NCI-H345 treated with DMSO at 0.1 percent for 48 hours (cell line): ENCODE measurements around the gene FOXC2.
A peak's percentile ranks its signal among the peaks of the same experiment; 100 is the strongest.

Experiments used
- DNase-seq: peaks from one replicate; lab custom pipeline; 2025; ENCODE audit not compliant: unreplicated experiment; lab: John Stamatoyannopoulos, UW

The FOXC2 gene

DNA sequence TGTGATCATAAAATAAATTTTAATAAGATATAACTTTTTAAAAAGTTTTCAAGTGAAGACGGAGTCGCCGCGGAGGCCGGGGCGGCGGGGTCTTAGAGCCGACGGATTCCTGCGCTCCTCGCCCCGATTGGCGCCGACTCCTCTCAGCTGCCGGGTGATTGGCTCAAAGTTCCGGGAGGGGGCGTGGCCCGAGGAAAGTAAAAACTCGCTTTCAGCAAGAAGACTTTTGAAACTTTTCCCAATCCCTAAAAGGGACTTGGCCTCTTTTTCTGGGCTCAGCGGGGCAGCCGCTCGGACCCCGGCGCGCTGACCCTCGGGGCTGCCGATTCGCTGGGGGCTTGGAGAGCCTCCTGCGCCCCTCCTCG, at the start of gene FOXC2:
Gene FOXC2, plus strand, starts transcription at position 229 of the 365 bp plus-strand sequence. CDS start 507 bp downstream, outside the sequence.
- DNase-seq, result no peak

DNA sequence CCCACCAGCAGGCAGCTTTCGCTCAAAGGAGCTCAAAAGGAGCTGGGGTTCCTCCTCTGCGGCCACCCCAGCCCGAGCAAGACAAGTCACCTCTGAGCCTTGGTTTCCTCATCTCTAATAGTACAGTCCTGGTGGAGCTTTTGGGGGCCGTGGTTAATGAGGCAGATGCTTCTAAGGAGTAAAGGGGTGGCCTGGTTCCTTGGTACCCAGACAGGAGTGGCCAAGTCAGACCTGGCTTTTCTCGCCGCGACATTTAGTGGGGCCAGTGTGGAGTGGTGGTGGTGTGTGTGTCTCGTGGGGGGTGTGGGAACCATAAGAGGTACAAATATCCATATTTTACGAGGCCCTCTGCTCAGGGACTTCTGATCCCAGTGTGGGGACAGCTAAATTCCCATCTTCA, 49.6 kb upstream of the FOXC2 start:
- no peak for DNase-seq

DNA sequence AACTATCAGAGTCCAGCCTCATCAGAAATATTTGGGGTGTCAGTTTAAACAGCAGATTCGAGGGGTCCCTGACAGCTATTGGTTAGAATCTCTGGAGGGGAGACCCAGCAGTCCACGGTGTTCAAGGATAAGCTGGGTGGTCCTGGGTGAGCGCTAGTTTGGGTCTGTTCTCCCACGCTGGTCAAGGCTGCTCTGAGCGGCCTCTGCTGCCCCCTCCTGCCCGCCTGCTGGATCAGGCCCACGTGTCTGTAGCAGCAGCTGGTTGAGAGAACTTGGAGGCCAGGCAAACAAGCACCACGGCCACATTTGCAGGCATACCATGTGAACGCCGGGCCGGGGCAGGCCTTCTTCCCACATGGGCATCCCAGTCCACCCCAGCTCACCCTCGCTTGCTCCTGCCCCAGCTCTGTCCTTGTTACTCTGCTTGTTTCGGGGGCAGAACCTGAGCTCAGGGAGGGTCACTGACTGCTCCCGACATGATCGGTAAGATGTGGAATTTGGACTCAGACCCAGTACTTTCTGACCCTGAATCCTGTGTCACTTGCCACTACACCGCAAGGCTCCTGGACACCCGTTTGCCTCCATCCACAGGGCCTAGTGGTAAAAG, 48.9 kb upstream of the FOXC2 start:
- DNase-seq, result no peak

DNA sequence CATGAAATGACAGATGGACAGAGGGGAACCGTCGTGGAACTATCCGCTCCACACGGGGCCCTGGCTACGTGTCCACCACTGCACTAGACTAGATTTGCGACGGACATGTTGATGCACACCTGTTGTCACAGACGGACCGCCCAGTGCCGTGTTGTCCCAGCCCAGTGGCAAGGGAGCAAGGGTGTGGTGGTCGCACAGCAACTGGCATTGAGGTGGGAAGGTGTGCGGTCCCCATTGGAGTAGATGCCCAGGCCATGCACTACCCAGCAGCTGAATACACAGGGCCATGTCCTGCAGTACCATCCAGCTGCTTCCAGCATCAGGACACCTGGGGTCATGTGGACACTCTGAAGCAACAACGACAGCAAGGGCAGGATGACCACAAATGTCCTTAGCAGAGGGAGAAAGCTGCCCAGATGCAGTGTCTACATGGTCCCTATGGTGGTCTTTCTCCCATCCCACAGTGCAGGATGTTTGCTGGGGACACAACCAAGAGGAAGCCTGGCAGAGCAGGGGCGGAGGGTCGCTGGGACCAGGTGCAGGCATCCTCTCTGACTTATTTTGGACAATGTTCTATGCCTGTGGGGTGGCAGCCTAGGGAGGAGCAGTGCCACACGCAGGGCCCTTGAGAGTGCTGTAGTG, 47.5 kb upstream of the FOXC2 start:
- DNase-seq, result no peak

DNA sequence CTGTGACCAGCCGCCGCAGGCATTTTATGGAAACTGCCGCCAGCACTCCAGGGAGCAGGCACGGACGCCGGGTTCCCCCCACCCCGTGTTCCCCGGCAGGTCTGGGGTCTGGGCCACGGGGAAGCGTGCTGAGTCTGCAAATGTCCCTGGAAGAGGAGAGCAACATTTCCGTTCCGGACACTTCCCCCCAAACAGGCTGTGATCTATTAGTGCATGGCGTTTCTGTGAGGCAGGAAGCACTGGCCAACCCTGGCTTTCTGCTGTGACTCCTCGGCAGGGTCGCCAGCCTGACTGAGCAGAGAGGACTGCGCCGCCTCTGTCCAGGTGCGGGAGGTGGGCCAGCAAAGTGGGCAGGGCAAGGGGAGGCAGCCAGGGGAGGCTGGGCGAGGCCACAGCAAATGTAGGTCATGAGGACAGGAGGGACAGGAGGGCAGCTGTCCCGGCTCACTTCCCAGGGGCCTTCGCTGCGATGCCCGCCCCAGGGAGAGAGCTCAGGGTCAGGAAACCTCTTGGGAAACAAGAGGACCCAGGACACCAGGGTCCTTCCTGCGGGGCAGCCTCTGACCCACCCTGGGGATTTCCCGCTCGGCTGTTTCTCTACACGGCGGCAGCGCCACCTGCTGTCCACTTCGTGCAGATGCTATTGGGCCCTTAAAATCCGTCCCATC, 46.8 kb upstream of the FOXC2 start:
- DNase-seq, result peak; percentile 26

DNA sequence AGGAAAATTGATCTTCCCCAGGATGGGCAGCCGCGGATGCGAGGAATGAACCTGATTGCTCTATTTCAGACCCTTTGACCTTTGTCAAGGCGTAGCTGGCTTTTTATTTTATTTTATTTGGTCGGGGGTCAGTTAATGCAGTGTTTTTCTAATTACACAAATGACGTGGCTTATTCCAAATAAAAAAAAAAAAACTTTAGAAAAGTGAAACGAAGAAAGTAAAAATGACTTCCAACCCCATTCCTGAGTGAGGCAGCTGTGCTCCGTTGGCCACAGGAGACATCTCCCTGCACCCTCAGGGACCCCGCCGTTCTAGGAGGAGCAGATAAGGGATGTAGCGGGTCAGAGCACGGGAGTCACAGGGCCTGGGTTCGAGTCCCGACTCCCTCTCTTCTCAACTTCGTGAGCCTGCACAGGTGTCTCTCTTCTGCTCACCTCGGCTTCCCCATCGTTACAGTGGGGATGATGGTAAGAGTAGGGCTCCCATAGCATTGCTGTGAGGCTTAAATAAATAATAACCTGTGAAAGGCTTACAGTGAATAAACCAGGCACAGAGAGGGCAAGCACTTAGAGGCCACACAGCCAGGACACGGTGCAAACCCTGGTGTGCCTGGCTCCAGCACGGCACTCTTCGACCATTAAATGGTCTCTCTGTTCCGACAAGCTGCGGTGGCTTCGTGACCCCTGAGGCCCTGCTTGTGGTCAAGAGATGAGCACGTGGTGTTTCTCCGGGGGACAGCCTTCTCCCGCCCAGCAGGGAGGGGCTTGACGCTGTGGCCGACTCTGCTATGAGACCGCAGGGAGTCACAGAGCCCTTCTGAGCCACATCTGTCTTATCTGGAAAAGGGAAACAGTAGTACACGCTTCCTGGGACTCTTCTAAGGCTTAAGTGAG, 46.1 kb upstream of the FOXC2 start:
- DNase-seq, result no peak

DNA sequence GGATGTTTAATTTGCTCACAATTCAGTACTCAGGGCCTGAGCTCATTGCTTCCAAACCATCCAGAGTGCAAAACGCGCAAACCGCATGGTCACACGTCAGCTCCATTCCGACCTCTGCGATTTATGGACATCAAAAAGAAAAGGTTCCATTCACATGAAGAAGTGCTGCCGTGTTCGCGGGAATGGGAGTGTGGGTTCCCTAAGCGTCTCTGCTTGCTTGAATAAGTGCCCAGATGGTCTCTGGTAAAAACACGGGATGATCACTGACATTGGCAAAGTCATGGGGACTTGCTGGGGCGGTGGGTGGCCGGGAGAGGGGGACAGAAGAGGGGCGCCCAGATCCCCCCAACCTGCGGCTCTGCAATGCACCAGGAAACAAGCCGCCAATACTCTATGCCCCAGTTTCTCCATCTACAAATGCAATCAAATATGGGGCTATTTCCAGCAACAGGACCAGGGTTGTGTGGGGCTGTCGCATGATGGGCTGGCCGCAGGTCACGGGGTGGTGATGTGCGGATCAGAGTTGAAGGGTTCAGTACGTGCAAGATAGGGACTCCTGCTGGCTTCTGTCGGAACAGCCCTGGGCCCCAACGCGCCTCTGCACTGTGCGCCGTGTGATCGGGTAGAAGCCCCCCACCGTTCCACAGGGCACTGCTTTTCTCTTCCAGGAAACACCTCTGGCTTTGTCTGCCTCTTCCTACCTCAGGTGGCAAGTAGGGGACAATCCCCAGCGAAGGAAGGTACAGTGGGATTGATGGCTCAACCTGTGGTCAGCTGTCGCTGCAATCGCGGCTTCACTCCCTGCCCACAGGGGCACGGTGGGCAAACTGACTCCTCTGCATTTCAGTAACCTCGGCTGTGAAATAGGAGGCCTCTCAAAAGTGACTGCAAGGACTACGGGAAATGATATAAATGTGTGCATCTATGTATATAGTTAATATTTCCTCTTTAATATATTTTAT, 45.1 kb upstream of the FOXC2 start:
- DNase-seq, result no peak

DNA sequence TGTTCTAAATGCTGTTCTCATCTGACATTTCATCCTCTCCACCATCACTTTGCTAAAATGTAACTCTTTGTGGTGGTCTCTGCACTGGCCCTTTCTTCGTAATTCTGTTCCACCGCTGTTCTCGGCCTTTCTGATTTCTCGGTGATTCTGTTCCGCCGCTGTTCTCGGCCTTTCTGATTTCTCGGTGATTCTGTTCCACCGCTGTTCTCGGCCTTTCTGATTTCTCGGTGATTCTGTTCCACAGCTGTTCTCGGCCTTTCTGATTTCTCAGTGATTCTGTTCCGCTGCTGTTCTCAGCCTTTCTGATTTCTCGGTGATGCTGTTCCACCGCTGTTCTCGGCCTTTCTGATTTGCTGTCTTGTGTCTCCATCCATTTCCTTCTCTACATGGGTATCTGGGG, 44.0 kb upstream of the FOXC2 start:
- DNase-seq, result no peak

DNA sequence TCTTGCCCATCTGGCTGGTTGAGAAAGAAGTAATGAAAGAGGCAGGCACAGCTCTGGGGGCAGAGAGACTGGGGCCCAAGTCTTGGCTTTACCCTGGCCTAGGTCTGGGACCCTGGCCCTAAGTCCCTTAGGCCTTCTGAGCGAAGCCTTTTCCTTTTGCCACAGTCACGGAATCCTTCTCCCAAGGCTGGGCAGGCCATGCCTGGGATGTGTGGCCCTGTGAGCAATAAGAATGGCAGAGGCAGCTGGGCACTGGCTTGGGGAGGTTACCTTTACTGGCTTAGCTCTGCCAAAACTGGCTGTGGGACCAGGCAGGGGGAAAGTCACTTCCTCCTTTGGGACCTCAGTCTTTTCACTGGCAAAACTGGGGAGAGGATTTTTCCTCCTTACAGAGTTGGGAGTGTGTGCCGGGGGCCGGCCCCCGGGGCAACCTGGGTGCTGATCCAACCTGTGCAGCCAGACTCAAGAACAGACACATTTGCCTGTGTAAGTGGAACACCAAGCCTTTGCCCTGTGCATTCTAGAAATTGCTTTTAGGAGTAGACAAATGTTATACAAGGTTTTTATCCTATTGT, 43.4 kb upstream of the FOXC2 start:
- no peak for DNase-seq

DNA sequence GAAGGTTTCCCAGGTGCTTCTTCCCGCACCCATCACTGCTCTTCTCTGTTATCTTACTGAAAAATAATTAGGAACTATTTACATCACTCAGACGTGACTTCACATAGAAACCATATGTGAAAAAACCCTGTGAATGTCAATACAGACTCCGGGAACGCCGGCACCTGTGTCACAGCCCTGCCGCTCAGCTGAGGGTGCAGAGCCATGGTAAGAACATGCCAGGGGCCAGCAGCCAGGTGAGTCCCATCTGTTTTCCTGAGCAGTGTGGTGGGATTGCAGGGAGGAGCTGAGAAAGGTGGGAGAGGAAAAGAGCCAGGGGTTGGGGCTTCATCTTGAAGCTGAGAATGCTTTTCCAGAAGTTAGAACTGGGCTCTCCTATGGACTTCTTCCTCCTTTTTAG, 42.6 kb upstream of the FOXC2 start:
- DNase-seq, result no peak

DNA sequence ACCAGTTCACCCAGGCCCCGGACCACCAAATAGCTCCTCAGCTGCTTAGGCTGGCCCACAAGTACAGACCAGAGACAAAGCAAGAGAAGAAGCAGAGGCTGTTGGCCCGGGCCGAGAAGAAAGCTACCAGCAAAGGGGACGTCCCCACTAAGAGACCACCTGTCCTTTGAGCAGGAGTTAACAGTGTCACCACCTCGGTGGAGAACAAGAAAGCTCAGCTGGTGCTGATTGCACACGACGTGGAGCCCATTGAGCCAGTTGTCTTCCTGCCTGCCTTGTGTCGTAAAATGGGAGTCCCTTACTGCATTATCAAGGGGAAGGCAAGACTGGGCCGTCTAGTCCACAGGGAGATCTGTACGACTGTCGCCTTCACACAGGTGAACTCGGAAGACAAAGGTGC, 40.9 kb upstream of the FOXC2 start:
- no peak for DNase-seq

DNA sequence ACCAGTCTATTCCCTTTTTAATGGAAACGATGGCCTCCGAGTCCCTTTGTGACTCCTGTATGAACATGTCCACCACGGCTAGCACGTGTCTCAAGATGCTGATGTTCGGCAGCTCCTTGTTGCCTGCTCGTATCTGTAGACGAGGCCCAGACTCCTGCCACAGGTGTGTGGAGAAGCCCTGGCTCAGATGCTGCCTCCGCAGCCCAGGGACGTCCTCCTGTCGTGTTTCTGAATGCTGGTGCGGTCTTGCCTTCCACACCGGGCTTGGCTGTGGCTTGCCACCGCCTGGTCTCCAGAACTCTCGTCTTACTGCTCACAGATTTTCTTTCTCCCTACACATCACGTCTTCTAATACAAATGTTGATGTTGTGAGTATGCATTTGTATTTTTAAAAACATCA, 39.3 kb upstream of the FOXC2 start:
- DNase-seq, result no peak

DNA sequence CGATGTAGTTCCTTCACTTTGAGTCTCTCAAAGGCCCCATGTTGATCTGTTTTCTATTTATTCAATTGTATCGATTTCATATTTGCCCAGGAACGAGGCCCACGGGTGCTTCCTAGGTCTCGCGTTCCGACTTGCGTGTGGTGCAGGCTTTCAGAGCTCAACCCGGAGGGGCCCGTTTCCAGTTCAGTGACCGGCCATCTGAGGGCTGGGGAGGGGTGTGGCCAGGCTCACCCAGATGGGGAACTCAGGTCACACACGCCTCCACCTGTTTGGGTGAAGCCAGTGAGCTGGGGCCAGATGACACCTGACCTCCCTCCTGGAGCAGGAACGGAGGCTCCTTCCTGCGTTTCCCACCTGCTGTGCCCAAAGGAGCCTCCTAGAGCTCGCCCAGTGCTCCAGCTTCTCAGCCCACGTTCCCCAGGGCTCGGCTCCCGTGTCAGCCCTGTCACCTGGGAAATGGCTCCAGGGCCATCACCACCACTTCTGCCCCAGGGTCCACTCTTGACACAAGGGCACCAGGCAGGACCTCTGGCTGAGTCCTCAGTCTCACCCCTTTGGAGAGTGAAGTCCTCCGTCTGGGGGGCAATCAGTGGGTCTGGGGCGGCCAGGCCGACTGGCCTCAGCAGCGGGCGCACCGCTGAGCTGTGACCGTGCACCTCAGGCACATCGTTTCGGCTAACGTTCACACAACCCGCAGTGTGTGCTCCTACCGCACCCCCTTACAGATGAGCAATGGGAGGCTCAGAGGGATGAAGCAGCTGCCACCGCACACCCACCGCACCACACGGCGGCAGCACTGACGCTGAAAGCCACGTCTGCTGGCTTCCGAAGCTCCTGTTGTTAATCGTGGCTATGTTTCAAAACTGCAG, 38.3 kb upstream of the FOXC2 start:
- DNase-seq, result no peak

DNA sequence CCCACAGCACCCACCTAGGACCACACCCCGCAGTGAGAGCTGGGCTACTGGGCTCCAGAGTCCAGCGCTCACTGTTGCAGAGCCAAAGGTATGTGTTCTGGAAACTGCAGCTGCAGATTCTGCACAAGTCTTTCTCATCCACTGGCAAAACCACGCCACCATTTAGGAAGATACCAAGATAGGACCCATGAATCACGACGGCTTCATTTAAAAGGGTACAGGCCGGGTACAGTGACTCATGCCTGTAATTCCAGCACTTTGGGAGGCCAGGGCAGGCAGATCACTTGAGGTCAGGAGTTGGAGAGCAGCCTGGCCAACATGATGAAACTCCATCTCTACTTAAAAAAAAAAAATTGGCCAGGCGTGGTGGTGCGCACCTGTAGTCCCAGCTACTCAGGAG, 37.5 kb upstream of the FOXC2 start:
- no peak for DNase-seq

DNA sequence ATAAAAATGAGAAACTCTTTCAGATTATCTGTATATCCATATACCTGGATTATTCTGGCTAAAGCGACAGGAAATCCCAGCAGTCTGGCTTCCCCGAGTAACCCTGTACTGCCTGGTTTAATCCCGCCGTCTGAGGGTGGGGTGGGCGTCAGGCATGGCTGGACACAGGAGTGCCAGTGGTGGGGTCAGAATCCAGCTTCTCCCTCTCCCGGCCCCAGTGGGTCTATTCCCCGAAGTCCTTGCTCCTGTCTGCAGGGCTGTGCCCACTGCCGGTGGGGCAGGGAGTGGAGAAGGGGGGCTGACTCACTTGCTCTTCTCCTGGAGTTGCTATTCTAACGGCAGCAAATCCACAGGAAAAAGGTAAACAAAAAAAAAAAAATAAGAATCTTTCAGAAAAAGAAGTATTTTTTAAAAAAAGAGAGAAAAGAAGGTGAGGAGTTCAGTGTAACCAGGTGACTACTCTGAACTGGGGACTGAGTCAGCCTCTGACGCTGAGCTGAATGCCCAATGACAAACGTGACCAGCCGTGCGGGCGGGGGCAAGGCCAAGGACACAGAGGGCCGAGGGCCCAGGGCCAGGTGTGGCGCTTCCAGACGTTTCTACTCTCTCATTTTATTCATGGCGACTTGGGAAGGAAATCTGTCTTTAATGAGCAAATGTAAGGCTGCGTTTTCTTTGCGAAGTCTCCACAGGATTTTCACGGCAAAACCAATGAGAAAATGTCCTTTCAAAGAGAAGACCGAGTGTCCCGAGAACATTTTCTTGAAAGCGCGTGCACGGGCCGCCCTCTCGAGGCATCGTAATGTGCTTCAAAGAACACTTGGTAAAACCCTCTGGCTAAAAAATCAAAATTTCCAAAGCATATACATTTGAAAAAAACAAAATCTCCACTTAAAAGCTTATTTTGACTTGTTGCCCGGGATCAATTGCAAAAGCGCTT, 36.1 kb upstream of the FOXC2 start:
- DNase-seq, result no peak

DNA sequence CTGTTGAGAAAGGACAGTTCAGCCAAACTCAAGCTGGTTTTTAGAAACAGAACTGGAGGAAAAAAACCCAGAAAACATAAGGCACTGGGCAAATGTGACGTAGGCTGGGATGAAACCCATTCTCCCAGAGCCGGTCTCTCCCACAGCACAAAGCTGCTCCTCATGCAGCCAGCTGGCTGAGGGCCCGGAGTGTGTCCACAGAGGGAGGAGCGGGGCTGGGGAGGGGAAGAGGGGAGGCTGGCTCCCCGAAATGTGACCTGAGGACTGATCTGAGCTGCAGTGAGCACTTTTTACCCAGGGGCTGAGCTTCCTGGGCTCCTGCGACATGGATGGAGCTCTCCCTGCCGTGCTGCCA, 35.5 kb upstream of the FOXC2 start:
- DNase-seq, result no peak

DNA sequence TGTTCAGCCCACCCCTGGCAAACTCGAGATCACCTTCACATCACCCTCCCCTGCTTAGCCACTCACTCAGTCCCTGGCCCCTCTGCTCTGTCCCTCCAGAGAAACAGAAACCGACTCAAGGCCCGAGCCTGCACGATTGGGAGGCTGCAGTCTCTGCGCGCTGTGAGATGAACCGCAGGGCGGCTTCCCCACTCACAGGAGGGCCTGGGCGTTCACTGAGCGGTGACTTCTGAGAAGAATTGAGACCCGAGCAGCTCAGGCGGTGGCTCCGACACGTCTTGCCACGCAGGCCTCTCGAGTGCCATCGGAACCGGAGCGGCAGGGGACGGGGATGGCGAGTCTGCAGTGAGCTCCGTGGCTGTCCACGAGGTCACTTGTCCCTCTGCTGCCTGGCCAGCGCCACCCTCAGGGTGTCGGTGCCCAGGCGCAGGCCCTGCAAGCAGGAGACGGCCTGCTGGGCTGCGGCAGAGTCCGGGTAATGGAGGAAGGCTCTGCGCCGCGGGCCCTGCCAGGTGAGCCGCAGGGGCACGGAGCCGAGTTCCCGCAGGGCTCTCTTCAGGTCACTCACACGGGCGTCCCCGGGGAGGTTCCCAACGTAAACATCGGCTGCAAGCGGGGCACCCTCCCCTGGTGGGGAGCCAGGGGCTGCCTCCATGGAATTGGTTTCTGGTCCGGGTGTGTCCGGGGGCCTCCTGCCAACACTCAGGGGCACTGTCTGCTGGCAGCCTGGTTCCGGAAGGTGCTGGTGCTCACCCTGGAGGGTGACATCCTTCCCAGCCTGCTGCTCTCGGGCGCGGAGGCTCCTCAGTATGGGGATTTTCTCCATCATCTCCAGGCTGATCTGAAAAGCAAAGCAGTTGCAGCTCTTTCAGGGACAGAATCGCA, 34.7 kb upstream of the FOXC2 start:
- DNase-seq, result no peak
